HepG2 (cell line): ENCODE measurements around the gene PLEKHO1. TPM values are rescaled to one million over a fixed set of nuclear protein-coding genes. Genes with fewer than 3 reads are reported as not detected.

Experiments used
- ATAC-seq: fragments of 200-7000 bp; cut with Tn5 transposase; 3 replicates; pipeline ENCODE4 v1.9.1; 2020; ENCODE audit warnings: mild to moderate bottlenecking, moderate library complexity
- BruUV-seq: library from RNA; stranded (reverse); fragments of 400-500 nt; replicated peaks from 2 replicates; lab custom pipeline; 2021; lab: Mats Ljungman, UMichigan
- CTCF ChIA-PET: fragments of 300-600 bp; formaldehyde crosslinking; extraction: SDS; loops from one replicate; lab custom pipeline; 2021; ENCODE audit warnings: low total read pairs, inconsistent platforms, low intra/inter-chr PET ratio; lab: Yijun Ruan, JAX
- POLR2A ChIA-PET: fragments of 350-600 bp; sonication (Branson Sonifier 250); formaldehyde crosslinking; loops from one replicate; lab custom pipeline; 2020; ENCODE audit warnings: antibody characterized with exemption, inconsistent platforms; lab: Yijun Ruan, JAX
- DNase-seq: peaks from one replicate; pipeline ENCODE4 v3.0.0-alpha.2; 2015; ENCODE audit warnings: low spot score
- FAIRE-seq: peaks from 3 replicates; lab custom pipeline; 2011; peaks lifted over from hg19 to GRCh38; lab: Jason Lieb, UNC
- H2AFZ ChIP-seq: one replicate; pipeline ENCODE4 v1.6.1; 2011; ENCODE audit warnings: low read length, inconsistent platforms
- H3K27ac ChIP-seq: fragments of 300-600 bp; 3 replicates; pipeline ENCODE4 v1.8.0; 2011; ENCODE audit warnings: mixed run types, mild to moderate bottlenecking, mixed read lengths, low read length, inconsistent platforms; ENCODE audit not compliant: insufficient read depth; ENCODE audit errors: extremely low read length
- H3K27me3 ChIP-seq, 2 experiments: fragments of 200-600 bp in 1 of 2; 2 replicates in 1 of 2; 3 replicates in 1 of 2; pipeline versions ENCODE4 v1.6.0 to v1.8.0; 2011; ENCODE audit warnings: low read length in 2 of 2, mild to moderate bottlenecking in 2 of 2, moderate library complexity in 2 of 2, inconsistent platforms in 1 of 2; ENCODE audit not compliant: insufficient read depth in 2 of 2, control insufficient read depth in 1 of 2
- H3K36me3 ChIP-seq, 2 experiments: fragments of 200-600 bp in 1 of 2; replicated peaks in 1 of 2; 2 replicates in 1 of 2; 3 replicates in 1 of 2; pipeline versions ENCODE4 v1.5.1 to v1.8.0; 2011; ENCODE audit warnings: low read length in 2 of 2, inconsistent platforms in 1 of 2; ENCODE audit not compliant: insufficient read depth in 2 of 2, control insufficient read depth in 1 of 2
- H3K4me1 ChIP-seq: 2 replicates; pipeline ENCODE4 v1.5.1; 2012; ENCODE audit warnings: low read length, inconsistent platforms; ENCODE audit not compliant: insufficient read depth
- H3K4me2 ChIP-seq: 2 replicates; pipeline ENCODE4 v1.6.0; 2011; ENCODE audit warnings: low read depth, low read length, inconsistent platforms
- H3K4me3 ChIP-seq, 3 experiments: fragments of 200-600 bp in 1 of 3; sonication (generic), shearing (Covaris generic) in 1 of 3; replicated peaks in 1 of 3; 2 replicates each; pipeline ENCODE4 v1.5.1; 2011 to 2016; ENCODE audit warnings: low read length in 3 of 3, inconsistent platforms in 2 of 3, low read depth in 2 of 3, mild to moderate bottlenecking in 2 of 3, control low read depth in 1 of 3, mixed read lengths in 1 of 3; ENCODE audit not compliant: insufficient read depth in 1 of 3
- H3K79me2 ChIP-seq: one replicate; pipeline ENCODE4 v1.6.1; 2011; ENCODE audit warnings: low read length, inconsistent platforms; ENCODE audit not compliant: insufficient read depth
- H3K9ac ChIP-seq: 2 replicates; pipeline ENCODE4 v1.6.0; 2011; ENCODE audit warnings: mild to moderate bottlenecking, low read depth, low read length, inconsistent platforms; ENCODE audit not compliant: insufficient read depth
- H3K9me3 ChIP-seq: 2 replicates; pipeline ENCODE4 v1.5.1; 2012; ENCODE audit warnings: mild to moderate bottlenecking, low read length
- H4K20me1 ChIP-seq: 2 replicates; pipeline ENCODE4 v1.6.0; 2011; ENCODE audit warnings: inconsistent platforms, mild to moderate bottlenecking, low read length, moderate library complexity; ENCODE audit not compliant: insufficient read depth
- AFF4 ChIP-seq: sonication (generic); formaldehyde crosslinking; IDR thresholded peaks from 2 replicates; pipeline ENCODE4 v1.4.0; 2020; ENCODE audit warnings: missing genetic modification reagents
- GMEB1 ChIP-seq: sonication (generic); formaldehyde crosslinking; IDR thresholded peaks from 2 replicates; pipeline ENCODE4 v1.5.1; 2020; ENCODE audit warnings: missing genetic modification reagents, mild to moderate bottlenecking, borderline replicate concordance
- HINFP ChIP-seq: sonication (generic); formaldehyde crosslinking; IDR thresholded peaks from 2 replicates; pipeline ENCODE4 v1.4.0; 2020; ENCODE audit warnings: low read depth, mild to moderate bottlenecking, missing genetic modification reagents
- HNRNPK ChIP-seq: fragments of 200-400 bp; formaldehyde crosslinking; IDR thresholded peaks from 2 replicates; pipeline ENCODE4 v1.6.1; 2018; ENCODE audit warnings: low read length, low read depth, moderate library complexity, mild to moderate bottlenecking; ENCODE audit not compliant: poor library complexity, severe bottlenecking
- KDM4B ChIP-seq: sonication (generic); formaldehyde crosslinking; IDR thresholded peaks from 2 replicates; pipeline ENCODE4 v1.4.0; 2020; ENCODE audit warnings: missing genetic modification reagents
- KLF12 ChIP-seq: sonication (generic); formaldehyde crosslinking; IDR thresholded peaks from 2 replicates; pipeline ENCODE4 v1.4.0; 2020; ENCODE audit warnings: missing genetic modification reagents, borderline replicate concordance
- KLF15 ChIP-seq: sonication (generic); formaldehyde crosslinking; IDR thresholded peaks from 2 replicates; pipeline ENCODE4 v1.8.1; 2023; ENCODE audit warnings: borderline replicate concordance, mild to moderate bottlenecking, inconsistent platforms, missing genetic modification reagents, mixed read lengths
- PHF21A ChIP-seq: sonication (generic); formaldehyde crosslinking; IDR thresholded peaks from 2 replicates; pipeline ENCODE4 v1.5.0; 2020; ENCODE audit warnings: mild to moderate bottlenecking, missing genetic modification reagents
- POLR2A ChIP-seq, 2 experiments: IDR thresholded peaks; 2 replicates each; pipeline ENCODE4 v1.6.1; 2011; ENCODE audit warnings: low read depth in 2 of 2, low read length in 2 of 2, mild to moderate bottlenecking in 1 of 2, moderate library complexity in 1 of 2; ENCODE audit not compliant: insufficient read depth in 1 of 2
- RAD51 ChIP-seq: fragments of 450-650 bp; IDR thresholded peaks from 2 replicates; pipeline ENCODE4 v1.6.1; 2016; ENCODE audit warnings: borderline replicate concordance
- RARG ChIP-seq: sonication (generic); formaldehyde crosslinking; IDR thresholded peaks from 2 replicates; pipeline ENCODE4 v1.4.0; 2020; ENCODE audit warnings: low read depth, mild to moderate bottlenecking, missing genetic modification reagents
- TCF7 ChIP-seq: sonication (generic); IDR thresholded peaks from 2 replicates; pipeline ENCODE4 v1.6.1; 2016; ENCODE audit warnings: antibody characterized with exemption, low read depth
- ZNF251 ChIP-seq: sonication (generic); formaldehyde crosslinking; IDR thresholded peaks from 2 replicates; pipeline ENCODE4 v1.9.0; 2021; ENCODE audit warnings: mild to moderate bottlenecking, missing genetic modification reagents
- ZNF264 ChIP-seq: sonication (generic); formaldehyde crosslinking; IDR thresholded peaks from 2 replicates; pipeline ENCODE4 v1.4.0; 2020; ENCODE audit warnings: missing genetic modification reagents
- ZNF557 ChIP-seq: sonication (generic); formaldehyde crosslinking; IDR thresholded peaks from 2 replicates; pipeline ENCODE4 v1.4.0; 2020; ENCODE audit warnings: missing genetic modification reagents
- ZNF724P ChIP-seq: sonication (generic); formaldehyde crosslinking; IDR thresholded peaks from 2 replicates; pipeline ENCODE4 v1.8.0; 2022; ENCODE audit warnings: missing genetic modification reagents, borderline replicate concordance
- ZNF737 ChIP-seq: sonication (generic); formaldehyde crosslinking; IDR thresholded peaks from 2 replicates; pipeline ENCODE4 v1.5.0; 2020; ENCODE audit warnings: missing genetic modification reagents, mild to moderate bottlenecking, borderline replicate concordance
- ZNF746 ChIP-seq: sonication (generic); formaldehyde crosslinking; IDR thresholded peaks from 2 replicates; pipeline ENCODE4 v1.8.0; 2022; ENCODE audit warnings: mild to moderate bottlenecking, missing genetic modification reagents
- ZNF879 ChIP-seq: sonication (generic); formaldehyde crosslinking; IDR thresholded peaks from 2 replicates; pipeline ENCODE4 v1.8.1; 2023; ENCODE audit warnings: missing genetic modification reagents
- ZSCAN22 ChIP-seq: sonication (generic); formaldehyde crosslinking; IDR thresholded peaks from 2 replicates; pipeline ENCODE4 v1.4.0; 2020; ENCODE audit warnings: mild to moderate bottlenecking, missing genetic modification reagents
- WGBS: methylation state at CpG from one replicate; pipeline ENCODE4 v1.1.6; 2017; ENCODE audit warnings: low lambda C conversion rate; 5-methylcytosine and 5-hydroxymethylcytosine counted together
- in situ Hi-C: cut with HindIII; loops from 2 replicates; pipeline ENCODE4 v1.10.0; 2017; ENCODE audit warnings: low pct_unique_long_range_greater_than_20kb; ENCODE audit not compliant: extremely low pct_ligation_motif_present
- intact Hi-C: fragments of 100-400 bp; cut with micrococcal nuclease; formaldehyde crosslinking; loops from one replicate; pipeline ENCODE4 v1.10.0; 2022; ENCODE audit not compliant: unreplicated experiment
- polyA plus RNA-seq, 8 experiments: library from polyadenylated mRNA; depleted of rRNA in 3 of 8; stranded (reverse) in 7 of 8; unstranded in 1 of 8; fragments of >200 nt; fragmentation: Illumina TruSeq in 4 of 8; extraction: Trizol in 4 of 8; gene quantifications; 2 replicates each; pipeline versions ENCODE4 v1.2.1 to v1.2.3, GENCODE V29; 2011 to 2016; ENCODE audit warnings: low read depth in 4 of 8, missing spikeins in 1 of 8, mixed read lengths in 1 of 8; ENCODE audit not compliant: insufficient read depth in 1 of 8
- total RNA-seq, 5 experiments: library from RNA; depleted of rRNA; stranded (reverse); fragments of >200 nt; fragmentation: Illumina TruSeq; extraction: Trizol; gene quantifications; 2 replicates each; pipeline ENCODE4 v1.2.3, GENCODE V29; 2016; ENCODE audit warnings: low read depth in 1 of 5

PLEKHO1 gene
- total and polyA plus RNA-seq, 2 of the 13 experiments (the other 11 are each of a cell fraction or from before 2014, with no cell fraction given): 9.8 to 10.1 TPM

GRCh38 chr1:150152772-150153456, 3.2 kb downstream of the PLEKHO1 start:
- in situ Hi-C loops (no loop called here), intact Hi-C loops (no loop called here)
- 94% methylated on average over 8 of the region's 8 CpGs for WGBS
- Histone ChIP-seq H3K4me3 (no peak overlapping the region), H4K20me1 (no peaks in the 10 kb centered on the region), H2AFZ (no peak overlapping the region), H3K36me3 (peaks cover 1 to 25% of the 10 kb centered on the region in 2 experiments; a peak in 3 of 5 replicates), H3K79me2 (no peaks in the 10 kb centered on the region), H3K4me1 (peaks cover 25% of the 10 kb centered on the region), H3K4me2 (no peak overlapping the region), H3K27me3 (no peaks in the 10 kb centered on the region), H3K9ac (no peak overlapping the region), H3K9me3 (no peaks in the 10 kb centered on the region), H3K27ac (no peak overlapping the region)
- TF ChIP-seq ZNF724P (CRISPR knock-in tag): no peak
- no peak for TF ChIP-seq ZNF264 (CRISPR knock-in tag)
- no peak for TF ChIP-seq PHF21A (CRISPR knock-in tag)
- no peak for TF ChIP-seq ZNF251 (CRISPR knock-in tag)
- TF ChIP-seq ZNF557 (CRISPR knock-in tag): no peak
- TF ChIP-seq RAD51: no peak
- no peak for TF ChIP-seq KLF15 (CRISPR knock-in tag)
- TF ChIP-seq HNRNPK: no peak
- TF ChIP-seq TCF7: no peak
- TF ChIP-seq KLF12 (CRISPR knock-in tag): no peak
- TF ChIP-seq HINFP (CRISPR knock-in tag): no peak
- no peak for TF ChIP-seq RARG
- TF ChIP-seq GMEB1 (CRISPR knock-in tag): no peak
- no peak for TF ChIP-seq AFF4 (CRISPR knock-in tag)
- TF ChIP-seq ZNF746 (CRISPR knock-in tag): no peak
- no peak for TF ChIP-seq ZNF737 (CRISPR knock-in tag)
- TF ChIP-seq KDM4B (CRISPR knock-in tag): no peak
- TF ChIP-seq POLR2A (IDR thresholded peaks at IDR 0.05; ENCODE audit: insufficient read depth in 1 of 2, low read depth in 2 of 2, low read length in 2 of 2): no peak
- no peak for TF ChIP-seq ZSCAN22 (CRISPR knock-in tag)
- no peak for TF ChIP-seq ZNF879 (CRISPR knock-in tag)
- DNase-seq (peak; percentile 19), FAIRE-seq (no peak), ATAC-seq (no peak)
- CTCF ChIA-PET: no interaction called here
- no TSS peak for BruUV-seq
- POLR2A ChIA-PET: no interaction called here
